Middle frontal gyrus (tissue), 1 donor: ENCODE data around the gene BICRA.
A peak's percentile ranks its signal among the peaks of the same experiment; 100 is the strongest.
"Not testable (repeated sequence)": the region's sequence is repeated elsewhere in the genome, so short reads cannot be mapped to it uniquely, and the experiment has no call there.

Experiments
- DNase-seq: peaks from one replicate; pipeline ENCODE4 v3.0.0-alpha.2; 2015; ENCODE audit warnings: low spot score; ENCODE audit errors: extremely low spot score

BICRA gene

DNA sequence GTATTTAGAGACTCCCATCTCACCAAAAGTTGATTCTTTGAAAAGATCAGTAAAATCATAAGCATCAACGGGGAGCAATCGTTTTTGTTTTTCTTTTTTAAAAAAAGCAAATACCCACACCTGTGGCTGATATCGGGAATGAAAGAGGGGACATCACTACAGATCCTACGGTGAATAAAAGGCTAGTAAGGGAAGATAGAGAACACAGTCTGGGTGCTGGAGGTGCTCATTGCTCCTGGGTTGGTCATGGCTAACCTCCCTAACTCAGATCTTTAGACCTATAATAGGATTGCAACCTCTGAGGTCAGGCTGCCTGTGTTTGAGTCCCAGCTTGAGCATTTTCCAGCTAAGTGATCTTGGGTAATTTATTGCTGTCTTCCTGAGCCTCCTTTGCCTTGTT lies 105.4 kb downstream of the BICRA start:
- DNase-seq: no peak

DNA sequence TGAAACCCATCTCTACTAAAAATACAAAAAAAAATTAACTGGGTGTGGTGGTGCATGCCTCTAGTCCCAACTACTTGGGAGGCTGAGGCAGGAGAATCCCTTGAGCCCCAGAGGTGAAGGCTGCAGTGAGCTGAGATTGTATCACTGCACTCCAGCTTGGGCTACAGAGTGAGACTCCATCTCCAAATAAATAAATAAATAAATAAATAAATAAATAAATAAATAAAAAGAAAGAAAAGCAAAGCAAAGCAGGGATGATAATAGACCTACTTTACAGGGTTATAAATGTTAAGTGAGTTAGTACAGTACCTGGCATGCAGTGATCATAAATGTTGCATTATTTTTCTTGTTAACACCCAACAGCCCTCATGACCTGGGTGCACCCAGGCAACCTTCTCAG lies 105.9 kb downstream of the BICRA start:
- not testable (repeated sequence) for DNase-seq

DNA sequence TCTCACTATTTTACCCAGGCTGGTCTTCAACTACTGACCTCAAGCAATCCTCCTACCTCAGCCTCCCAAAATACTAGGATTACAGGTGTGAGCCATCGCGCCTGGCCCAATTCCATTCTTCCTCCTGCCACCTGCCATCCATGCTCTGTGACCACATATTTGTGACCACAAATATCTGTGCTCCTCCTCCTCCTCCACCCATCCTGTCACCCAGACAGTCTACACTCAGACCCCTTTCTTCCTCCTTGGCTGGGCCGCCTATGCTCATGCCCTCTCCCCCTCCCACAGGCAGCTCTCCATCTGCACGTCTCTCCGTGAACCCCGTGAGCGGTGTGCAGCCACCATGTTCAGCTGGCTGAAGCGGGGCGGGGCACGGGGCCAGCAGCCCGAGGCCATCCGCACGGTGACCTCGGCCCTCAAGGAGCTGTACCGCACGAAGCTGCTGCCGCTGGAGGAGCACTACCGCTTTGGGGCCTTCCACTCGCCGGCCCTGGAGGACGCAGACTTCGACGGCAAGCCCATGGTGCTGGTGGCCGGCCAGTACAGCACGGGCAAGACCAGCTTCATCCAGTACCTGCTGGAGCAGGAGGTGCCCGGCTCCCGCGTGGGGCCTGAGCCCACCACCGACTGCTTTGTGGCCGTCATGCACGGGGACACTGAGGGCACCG lies 107.5 kb downstream of the BICRA start:
- DNase-seq: no peak

DNA sequence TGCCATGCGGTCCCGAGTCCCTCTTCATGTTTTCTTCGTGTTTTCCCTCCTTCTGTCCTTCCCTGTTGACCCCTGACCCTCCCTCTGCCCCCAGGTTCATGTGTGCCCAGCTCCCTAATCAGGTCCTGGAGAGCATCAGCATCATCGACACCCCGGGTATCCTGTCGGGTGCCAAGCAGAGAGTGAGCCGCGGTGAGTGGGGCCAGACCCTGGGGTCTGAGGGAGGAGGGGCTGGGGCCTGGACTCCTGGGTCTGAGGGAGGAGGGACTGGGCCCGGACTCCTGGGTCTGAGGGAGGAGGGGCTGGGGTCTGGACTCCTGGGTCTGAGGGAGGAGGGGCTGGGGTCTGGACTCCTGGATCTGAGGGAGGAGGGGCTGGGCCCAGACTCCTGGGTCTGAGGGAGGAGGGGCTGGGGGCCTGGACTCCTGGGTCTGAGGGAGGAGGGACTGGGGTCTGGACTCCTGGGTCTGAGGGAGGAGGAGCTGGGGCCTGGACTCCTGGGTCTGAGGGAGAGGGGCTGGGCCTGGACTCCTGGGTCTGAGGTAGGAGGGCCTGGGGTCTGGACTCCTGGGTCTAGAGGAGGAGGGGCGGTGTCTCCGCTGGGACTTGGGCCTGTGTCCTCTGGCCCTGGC lies 109.6 kb downstream of the BICRA start:
- DNase-seq: not testable (repeated sequence)

DNA sequence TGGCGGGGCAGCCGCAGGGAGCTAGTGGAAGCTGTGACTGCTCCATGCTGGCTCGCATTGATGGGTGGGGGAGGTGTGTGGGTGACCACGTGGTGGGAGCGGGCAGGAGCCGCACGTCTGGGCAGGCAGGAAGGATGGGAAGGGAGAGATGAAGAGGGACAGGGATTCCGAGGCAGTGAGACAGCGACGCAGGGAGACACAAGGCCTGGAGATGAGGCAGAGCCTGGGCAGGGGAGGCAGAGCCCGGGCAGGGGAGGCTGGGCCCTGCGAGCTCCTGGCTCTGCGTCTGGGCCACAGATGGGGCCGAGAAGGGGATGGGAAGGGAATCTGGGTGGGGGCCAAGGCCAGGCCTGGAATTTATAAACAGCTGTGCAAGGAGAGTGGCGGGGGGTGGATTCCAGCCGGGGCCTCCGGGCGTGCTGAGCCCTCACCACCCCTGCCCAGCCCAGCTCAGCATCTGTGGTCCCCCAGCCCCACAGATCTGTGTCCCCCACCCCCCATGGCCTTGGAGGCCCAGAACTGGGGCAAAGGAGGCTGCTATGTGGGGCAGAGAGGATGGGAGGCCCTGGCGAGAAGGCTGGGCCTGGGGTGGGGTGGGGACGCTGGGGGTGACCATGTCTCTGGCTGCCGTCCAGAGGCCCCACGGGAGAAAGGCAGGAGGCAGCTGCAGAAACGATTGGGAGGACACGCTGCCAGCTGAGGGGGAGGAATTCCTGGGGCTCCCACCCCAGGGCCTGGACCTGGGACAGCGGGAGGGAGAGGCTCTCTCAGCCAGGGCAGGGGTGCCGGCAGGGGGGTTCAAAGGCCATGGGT lies 110.3 kb downstream of the BICRA start:
- no peak for DNase-seq

DNA sequence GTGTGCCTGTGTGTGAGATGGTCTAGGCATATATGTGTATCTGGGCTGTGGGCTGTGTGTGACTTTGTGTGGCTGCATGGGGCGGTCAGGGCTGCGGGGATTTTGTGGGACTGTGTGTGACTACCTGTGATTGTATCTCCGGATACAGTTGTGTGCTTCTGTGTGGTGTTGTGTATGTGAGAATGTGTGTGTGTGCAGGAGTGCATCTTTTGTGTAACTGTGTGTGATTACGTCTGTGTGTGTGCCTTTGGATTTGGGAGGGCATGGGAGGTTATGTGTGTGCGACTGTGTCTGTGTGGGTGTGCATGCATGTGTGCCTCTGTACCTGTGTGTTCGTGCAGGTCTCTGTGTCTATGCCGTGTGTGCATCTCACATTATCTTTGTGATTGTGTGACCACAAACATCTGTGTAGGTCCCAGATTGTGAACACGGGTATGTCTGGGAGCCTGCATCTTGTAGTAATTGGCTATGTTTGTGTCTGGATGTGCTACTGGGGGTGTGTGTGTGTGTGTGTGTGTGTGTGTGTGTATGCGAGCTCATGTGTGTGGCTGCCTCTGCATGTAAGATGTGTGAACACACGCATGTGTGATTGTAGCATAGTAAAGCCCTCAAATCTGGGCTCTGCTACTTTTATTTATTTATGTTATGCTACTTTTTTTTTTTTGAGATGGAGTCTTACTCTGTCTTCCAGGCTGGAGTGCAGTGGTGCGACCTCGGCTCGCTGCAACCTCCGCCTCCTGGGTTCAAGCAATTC lies 111.9 kb downstream of the BICRA start:
- no peak for DNase-seq

DNA sequence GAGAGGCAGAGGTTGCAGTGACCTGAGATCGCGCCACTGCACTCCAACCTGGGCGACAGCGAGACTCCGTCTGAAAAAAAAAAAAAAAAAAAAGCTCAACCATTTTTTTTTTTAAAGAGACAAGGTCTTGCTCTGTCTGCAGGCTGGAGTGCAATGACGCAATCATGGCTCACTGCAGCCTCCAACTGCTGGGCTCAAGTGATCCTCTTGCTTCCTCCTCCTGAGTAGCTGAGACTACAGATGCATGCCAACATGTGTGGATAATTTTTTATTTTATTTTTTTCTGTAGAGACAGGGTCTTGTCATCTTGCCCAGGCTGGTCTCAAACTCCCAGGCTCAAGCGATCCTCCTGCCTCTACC lies 114.6 kb downstream of the BICRA start:
- no peak for DNase-seq

DNA sequence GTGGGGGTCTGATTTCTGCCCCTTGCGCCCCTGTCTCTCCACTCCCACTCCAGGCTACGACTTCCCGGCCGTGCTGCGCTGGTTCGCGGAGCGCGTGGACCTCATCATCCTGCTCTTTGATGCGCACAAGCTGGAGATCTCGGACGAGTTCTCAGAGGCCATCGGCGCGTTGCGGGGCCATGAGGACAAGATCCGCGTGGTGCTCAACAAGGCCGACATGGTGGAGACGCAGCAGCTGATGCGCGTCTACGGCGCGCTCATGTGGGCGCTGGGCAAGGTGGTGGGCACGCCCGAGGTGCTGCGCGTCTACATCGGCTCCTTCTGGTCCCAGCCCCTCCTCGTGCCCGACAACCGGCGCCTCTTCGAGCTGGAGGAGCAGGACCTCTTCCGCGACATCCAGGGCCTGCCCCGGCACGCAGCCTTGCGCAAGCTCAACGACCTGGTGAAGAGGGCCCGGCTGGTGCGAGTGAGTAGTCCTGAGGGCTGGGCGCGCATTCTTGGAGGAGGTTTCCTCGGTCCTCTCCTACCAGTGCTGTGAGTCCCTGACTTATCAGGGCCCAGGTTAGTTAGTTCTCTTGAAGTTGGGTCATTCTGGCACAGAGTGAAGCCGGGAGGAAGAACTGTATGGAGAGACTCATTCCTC lies 116.9 kb downstream of the BICRA start:
- no peak for DNase-seq

DNA sequence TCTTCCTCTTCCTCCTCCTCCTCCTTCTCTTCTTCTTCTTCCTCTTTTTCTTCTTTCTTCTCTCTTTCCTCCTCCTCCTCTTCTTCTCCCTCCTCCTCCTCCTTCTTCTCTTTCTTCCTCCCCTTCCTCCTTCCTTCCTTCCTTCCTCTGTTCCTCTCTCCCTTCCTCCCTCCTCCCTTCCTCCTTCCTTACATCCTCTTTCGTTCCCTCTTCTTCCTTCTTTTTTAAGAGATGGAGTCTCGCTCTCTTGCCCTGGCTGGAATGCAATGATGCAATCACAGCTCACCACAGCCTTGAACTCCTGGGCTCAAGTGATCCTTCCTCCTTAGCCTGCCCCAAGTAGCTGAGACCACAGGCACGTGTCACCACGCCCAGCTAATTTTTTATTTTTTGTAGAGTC lies 117.5 kb downstream of the BICRA start:
- DNase-seq: no peak

DNA sequence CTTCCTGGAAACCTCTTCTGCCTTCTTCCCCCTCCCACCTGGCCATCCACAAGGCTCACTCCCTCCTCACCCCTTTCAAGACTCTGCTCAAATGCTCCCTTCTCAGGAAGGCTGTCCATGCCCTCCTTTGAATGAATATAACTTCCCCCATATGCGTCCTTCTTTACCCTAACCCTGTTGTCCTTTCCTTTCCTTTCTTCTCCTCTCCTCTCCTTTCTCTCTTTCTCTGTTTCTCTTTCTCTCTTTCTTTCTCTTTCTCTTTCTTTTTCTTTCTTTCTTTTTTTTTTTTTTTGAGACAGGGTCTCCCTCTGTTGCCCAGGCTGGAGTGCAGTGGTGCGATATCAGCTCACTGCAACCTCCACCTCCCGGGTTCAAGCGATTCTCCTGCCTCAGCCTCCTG lies 119.4 kb downstream of the BICRA start:
- not testable (repeated sequence) for DNase-seq

DNA sequence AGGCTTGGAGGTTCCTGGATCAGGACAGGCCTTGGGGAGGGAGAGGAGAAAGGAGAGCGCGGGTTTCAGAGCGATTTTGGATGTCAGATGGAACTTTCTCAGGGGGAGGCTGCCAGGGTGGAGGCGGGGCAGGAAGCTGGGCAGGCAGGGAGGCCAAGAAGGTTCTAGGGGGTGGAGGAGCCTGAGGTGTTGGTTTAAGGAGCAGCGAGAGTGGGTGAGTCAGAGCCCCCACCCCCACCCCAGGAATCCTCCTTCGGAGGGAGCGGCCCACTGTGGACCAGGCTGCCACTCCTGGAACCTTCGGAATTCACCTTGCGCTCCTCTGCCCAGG lies 120.5 kb downstream of the BICRA start:
- no peak for DNase-seq

DNA sequence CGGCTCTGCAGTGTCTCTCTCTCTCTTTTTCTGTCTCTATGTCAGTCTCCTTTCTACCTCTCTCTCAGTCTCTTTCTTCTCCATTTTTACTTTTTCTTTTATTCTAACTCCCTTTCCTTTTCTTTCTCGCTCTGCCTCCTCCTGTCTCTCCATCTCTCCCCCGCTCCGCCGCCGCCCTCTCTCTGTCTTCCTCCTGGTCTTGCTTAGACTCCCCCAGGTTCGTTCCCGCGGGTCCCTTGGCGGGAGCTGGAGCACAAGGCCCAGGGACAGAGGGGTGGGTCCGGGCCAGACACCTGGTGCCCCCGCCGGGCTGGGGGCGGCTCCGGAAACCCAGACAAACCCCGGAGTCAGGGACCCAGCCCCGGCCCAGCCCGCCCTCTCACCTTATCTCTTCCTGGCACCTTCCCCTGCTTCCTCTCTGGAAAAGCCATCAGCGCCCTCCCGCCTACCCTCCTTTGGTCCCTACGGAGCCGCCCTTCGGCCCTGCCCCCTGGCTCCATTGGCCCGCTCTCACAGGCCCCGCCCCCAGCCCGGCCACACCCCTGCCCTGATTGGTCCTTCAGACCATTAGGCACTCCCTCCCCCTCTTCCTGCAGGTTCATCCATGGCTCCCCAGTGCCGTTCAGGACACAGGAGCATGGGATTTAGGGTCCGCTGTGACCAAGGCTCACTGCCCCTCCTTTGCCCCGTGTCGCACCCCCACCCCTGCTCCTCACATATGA lies 121.0 kb downstream of the BICRA start:
- DNase-seq: no peak

DNA sequence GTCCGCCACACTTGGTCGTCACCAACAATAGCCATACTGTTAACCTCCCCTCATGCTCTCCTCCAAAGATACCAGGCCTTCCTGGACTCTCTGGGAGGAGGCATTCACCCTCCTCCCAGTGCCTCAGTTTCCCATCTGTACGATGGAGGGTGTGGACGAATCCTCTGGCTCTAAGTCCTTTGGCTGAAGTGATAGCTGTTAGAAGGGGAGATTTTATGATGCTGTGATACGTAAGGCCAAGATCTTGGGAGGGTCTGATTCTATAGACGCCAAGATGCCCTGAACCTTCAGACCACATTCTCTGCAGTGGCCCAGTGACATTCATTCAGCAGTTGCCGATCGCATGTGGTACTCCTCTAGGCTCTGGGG lies 121.6 kb downstream of the BICRA start:
- DNase-seq: no peak

DNA sequence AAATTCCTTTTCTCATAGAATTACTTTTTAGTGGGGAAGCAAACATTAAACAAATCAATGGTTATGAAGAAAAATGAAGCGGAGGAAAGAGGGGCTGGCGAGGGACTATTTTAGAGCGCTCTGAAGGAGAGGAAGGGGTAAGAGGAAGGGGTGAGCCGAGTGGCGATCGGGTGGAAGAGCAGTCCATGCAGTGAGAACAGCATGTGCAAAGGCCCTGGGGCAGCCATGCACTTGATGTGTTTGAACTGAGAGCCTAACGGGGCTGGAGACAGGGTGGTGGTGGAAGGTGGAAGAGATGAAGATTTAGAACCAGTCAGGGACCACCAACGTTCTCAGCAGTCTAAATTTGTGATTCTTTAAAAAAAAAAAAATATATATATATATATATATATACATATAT lies 122.0 kb downstream of the BICRA start:
- no peak for DNase-seq

DNA sequence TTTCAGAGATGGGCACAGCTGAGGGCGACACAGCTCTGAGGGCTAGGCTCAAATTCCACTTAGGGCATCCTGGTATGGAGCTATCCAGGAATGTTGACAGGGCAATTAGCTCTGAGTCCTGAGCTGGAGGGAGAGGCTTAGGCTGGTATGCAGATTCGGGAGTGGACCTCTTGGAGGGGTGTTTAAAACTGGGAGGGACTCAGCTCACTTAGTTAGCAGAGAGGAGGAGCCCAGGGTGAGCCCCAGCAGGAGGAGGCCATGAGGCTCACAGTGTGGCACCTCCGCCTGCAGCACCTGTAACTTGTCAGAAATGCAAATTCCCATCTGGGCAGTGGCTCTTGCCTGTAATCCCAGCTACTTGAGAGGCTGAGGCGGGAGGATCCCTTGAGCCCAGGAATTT lies 126.2 kb downstream of the BICRA start:
- DNase-seq: no peak

DNA sequence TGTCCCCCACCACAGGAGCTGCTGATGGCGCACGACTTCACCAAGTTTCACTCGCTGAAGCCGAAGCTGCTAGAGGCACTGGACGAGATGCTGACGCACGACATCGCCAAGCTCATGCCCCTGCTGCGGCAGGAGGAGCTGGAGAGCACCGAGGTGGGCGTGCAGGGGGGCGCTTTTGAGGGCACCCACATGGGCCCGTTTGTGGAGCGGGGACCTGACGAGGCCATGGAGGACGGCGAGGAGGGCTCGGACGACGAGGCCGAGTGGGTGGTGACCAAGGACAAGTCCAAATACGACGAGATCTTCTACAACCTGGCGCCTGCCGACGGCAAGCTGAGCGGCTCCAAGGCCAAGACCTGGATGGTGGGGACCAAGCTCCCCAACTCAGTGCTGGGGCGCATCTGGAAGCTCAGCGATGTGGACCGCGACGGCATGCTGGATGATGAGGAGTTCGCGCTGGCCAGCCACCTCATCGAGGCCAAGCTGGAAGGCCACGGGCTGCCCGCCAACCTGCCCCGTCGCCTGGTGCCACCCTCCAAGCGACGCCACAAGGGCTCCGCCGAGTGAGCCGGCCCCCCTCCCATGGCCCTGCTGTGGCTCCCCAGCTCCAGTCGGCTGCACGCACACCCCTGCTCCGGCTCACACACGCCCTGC lies 132.1 kb downstream of the BICRA start:
- DNase-seq: no peak

DNA sequence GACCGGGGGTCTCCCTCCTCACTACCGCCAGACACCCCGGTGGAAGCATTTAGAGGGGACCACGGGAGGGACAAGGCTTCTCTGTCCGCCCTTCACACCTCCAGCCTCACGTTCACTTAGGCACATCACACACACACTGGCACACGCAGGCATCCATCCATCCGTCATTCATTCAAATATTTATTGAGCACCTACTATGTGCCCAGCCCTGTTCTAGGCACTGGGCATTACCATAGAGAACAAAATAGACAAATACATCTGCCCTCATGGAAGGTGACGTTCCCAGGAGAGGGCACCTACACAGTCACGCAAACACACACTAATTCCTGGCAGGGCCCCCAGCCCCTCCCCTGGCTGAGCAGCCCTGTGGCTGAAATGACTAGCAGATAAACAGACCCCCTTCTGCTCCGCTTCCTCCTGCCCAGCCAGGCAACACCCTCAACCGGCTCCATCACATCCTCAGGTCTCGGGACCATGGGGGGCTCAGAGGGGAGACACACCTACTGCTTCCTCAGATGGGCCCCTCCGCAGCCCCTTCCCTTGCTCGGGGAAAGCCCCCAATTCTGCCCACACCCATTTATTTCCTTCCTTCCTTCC lies 132.7 kb downstream of the BICRA start:
- no peak for DNase-seq

DNA sequence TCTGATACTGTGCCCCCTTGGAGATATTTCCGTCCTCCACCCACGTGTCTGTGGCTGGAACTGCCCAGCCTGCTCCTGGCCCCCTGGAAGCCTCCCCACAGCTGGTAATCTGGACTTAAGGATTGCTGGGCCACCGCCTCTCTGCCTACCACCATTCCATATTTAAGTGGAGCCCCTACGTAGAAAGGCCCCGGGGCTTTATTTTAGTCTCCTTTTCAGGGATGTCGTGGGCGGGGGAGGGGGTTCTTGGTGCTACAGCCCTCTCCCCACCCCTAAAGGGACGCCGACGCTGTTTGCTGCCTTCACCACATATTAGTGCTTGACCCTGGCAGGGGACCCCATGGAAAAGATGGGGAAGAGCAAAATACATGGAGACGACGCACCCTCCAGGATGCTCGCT lies 133.7 kb downstream of the BICRA start:
- no peak for DNase-seq

DNA sequence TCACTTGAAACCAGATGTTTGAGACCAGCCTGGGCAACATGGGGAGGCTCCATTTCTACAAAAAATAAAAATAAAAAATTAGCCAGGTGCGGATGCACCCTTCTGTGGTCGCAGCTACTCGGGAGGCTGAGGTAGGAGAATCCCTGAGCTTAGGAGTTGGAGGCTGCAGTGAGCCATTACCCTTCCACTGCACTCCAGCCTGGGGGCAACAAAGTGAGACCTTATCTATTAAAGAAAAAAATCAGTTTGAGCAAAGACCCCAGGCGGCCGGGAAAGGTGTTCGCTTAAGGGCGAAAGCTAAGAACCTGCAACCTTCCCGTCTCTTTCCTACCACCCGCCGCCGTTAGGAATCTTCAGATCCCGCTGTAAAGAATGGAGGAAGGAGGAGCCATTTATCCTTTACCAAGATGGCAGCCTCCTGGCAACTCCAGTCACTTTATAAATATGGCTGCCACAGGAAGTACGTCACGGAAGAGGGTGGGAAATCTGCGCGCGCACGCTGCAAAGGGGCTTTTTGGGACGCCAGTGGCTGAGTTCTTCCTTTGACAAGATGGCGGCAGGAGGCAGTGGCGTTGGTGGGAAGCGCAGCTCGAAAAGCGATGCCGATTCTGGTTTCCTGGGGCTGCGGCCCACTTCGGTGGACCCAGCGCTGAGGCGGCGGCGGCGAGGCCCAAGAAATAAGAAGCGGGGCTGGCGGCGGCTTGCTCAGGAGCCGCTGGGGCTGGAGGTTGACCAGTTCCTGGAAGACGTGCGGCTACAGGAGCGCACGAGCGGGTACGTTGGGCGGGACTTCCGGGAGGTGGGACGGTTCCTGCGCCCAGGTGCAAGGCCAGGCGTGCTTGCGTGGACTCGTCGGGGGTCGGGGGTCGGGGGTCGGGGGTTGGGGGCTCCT lies 136.3 kb downstream of the BICRA start, which contains the start of gene NOP53:
NOP53 (plus strand) TSS at position 537 of the 892 bp plus-strand sequence; CDS start at position 551, 14 bp downstream.
- peak; percentile 94 for DNase-seq
